HepG2 (cell line): ENCODE measurements around the gene SDC4. TPM values are rescaled to one million over a fixed set of nuclear protein-coding genes. Genes with fewer than 3 reads are reported as not detected.

ENCODE experiments used
- ARID4A ChIP-seq: sonication (generic); formaldehyde crosslinking; IDR thresholded peaks from 2 replicates; pipeline ENCODE4 v1.5.0; 2020; ENCODE audit warnings: mild to moderate bottlenecking, missing genetic modification reagents, borderline replicate concordance
- ATM ChIP-seq: fragments of 450-650 bp; IDR thresholded peaks from 2 replicates; pipeline ENCODE4 v1.7.1; 2017; ENCODE audit warnings: mild to moderate bottlenecking, borderline replicate concordance
- CCAR2 ChIP-seq: fragments of 200-400 bp; formaldehyde crosslinking; optimal IDR thresholded peaks from 2 replicates; pipeline ENCODE3; 2018; ENCODE audit warnings: low read depth, mild to moderate bottlenecking, low read length, moderate library complexity
- EEA1 ChIP-seq: sonication (generic); formaldehyde crosslinking; IDR thresholded peaks from 2 replicates; pipeline ENCODE4 v1.5.1; 2020; ENCODE audit warnings: mild to moderate bottlenecking, missing genetic modification reagents, borderline replicate concordance
- FLYWCH1 ChIP-seq: sonication (generic); formaldehyde crosslinking; IDR thresholded peaks from 2 replicates; pipeline ENCODE4 v1.8.1; 2023; ENCODE audit warnings: mild to moderate bottlenecking, missing genetic modification reagents
- KLF13 ChIP-seq: sonication (generic); formaldehyde crosslinking; IDR thresholded peaks from 2 replicates; pipeline ENCODE4 v1.4.0; 2020; ENCODE audit warnings: mild to moderate bottlenecking, missing genetic modification reagents
- MAFK ChIP-seq, 2 experiments: IDR thresholded peaks in 1 of 2; conservative IDR thresholded peaks in 1 of 2; 2 replicates each; pipeline ENCODE4 v1.6.1; 2011; ENCODE audit warnings: improper control_type of control experiment in 2 of 2, low read length in 2 of 2
- MIER2 ChIP-seq: IDR thresholded peaks from 2 replicates; pipeline ENCODE4 v1.6.1; 2016; ENCODE audit warnings: missing biosample characterization, missing genetic modification reagents
- SP5 ChIP-seq: IDR thresholded peaks from 2 replicates; pipeline ENCODE4 v1.6.1; 2016; ENCODE audit warnings: low read depth, borderline replicate concordance
- XRCC5 ChIP-seq: fragments of 200-400 bp; formaldehyde crosslinking; optimal IDR thresholded peaks from 2 replicates; pipeline ENCODE3; 2017; ENCODE audit warnings: mild to moderate bottlenecking, low read length
- ZBED4 ChIP-seq: sonication (generic); formaldehyde crosslinking; IDR thresholded peaks from 2 replicates; pipeline ENCODE4 v1.4.0; 2020; ENCODE audit warnings: missing genetic modification reagents, borderline replicate concordance
- ZBTB39 ChIP-seq: sonication (generic); formaldehyde crosslinking; IDR thresholded peaks from 2 replicates; pipeline ENCODE4 v1.5.0; 2020; ENCODE audit warnings: missing genetic modification reagents
- ZBTB44 ChIP-seq: sonication (generic); formaldehyde crosslinking; IDR thresholded peaks from 2 replicates; pipeline ENCODE4 v1.4.0; 2020; ENCODE audit warnings: missing genetic modification reagents
- ZKSCAN5 ChIP-seq: sonication (generic); formaldehyde crosslinking; IDR thresholded peaks from 2 replicates; pipeline ENCODE4 v1.5.1; 2020; ENCODE audit warnings: mild to moderate bottlenecking, missing genetic modification reagents
- ZNF619 ChIP-seq: sonication (generic); formaldehyde crosslinking; IDR thresholded peaks from 2 replicates; pipeline ENCODE4 v1.4.0; 2020; ENCODE audit warnings: mild to moderate bottlenecking, missing genetic modification reagents
- ZNF772 ChIP-seq: sonication (generic); formaldehyde crosslinking; IDR thresholded peaks from 2 replicates; pipeline ENCODE4 v1.5.0; 2020; ENCODE audit warnings: mild to moderate bottlenecking, missing genetic modification reagents
- ZNF83 ChIP-seq: sonication (generic); formaldehyde crosslinking; IDR thresholded peaks from 2 replicates; pipeline ENCODE4 v1.4.0; 2020; ENCODE audit warnings: missing genetic modification reagents, mild to moderate bottlenecking, borderline replicate concordance
- polyA plus RNA-seq, 8 experiments: library from polyadenylated mRNA; depleted of rRNA in 3 of 8; stranded (reverse) in 7 of 8; unstranded in 1 of 8; fragments of >200 nt; fragmentation: Illumina TruSeq in 4 of 8; extraction: Trizol in 4 of 8; gene quantifications; 2 replicates each; pipeline versions ENCODE4 v1.2.1 to v1.2.3, GENCODE V29; 2011 to 2016; ENCODE audit warnings: low read depth in 4 of 8, missing spikeins in 1 of 8, mixed read lengths in 1 of 8; ENCODE audit not compliant: insufficient read depth in 1 of 8
- total RNA-seq, 5 experiments: library from RNA; depleted of rRNA; stranded (reverse); fragments of >200 nt; fragmentation: Illumina TruSeq; extraction: Trizol; gene quantifications; 2 replicates each; pipeline ENCODE4 v1.2.3, GENCODE V29; 2016; ENCODE audit warnings: low read depth in 1 of 5

The SDC4 gene
- total and polyA plus RNA-seq, 2 of the 13 experiments (the other 11 are each of a cell fraction or from before 2014, with no cell fraction given) = 49.0 to 65.1 TPM

GRCh38 chr20:45358282-45359068, 10.3 kb upstream of the SDC4 start (continued):
- TF ChIP-seq MAFK (conservative IDR thresholded peaks at IDR 0.05 in 1 of 2, IDR thresholded peaks at IDR 0.05 in 1 of 2; ENCODE audit: low read length in 2 of 2) (no peak), ATM (no peak), FLYWCH1 (CRISPR knock-in tag) (no peak), ZBTB39 (CRISPR knock-in tag) (no peak), ARID4A (CRISPR knock-in tag) (peak; percentile 65), MIER2 (CRISPR knock-in tag) (no peak), ZBTB44 (CRISPR knock-in tag) (no peak), EEA1 (no peak), SP5 (CRISPR knock-in tag) (no peak), ZNF83 (CRISPR knock-in tag) (no peak; the same call in 1 of the 2 replicates), ZBED4 (no peak; the same call in 1 of the 2 replicates), XRCC5 (peak; percentile 3), ZKSCAN5 (CRISPR knock-in tag) (no peak), CCAR2 (no peak), ZNF619 (CRISPR knock-in tag) (no peak; the same call in 1 of the 2 replicates), ZNF772 (no peak; the same call in 1 of the 2 replicates), KLF13 (CRISPR knock-in tag) (no peak)
